NCI-H526 treated with DMSO at 0.1 percent for 48 hours (cell line): ENCODE measurements around the gene ZNF135.

ENCODE experiments used
- DNase-seq: peaks from one replicate; lab custom pipeline; 2025; lab: John Stamatoyannopoulos, UW

Gene ZNF135

DNA sequence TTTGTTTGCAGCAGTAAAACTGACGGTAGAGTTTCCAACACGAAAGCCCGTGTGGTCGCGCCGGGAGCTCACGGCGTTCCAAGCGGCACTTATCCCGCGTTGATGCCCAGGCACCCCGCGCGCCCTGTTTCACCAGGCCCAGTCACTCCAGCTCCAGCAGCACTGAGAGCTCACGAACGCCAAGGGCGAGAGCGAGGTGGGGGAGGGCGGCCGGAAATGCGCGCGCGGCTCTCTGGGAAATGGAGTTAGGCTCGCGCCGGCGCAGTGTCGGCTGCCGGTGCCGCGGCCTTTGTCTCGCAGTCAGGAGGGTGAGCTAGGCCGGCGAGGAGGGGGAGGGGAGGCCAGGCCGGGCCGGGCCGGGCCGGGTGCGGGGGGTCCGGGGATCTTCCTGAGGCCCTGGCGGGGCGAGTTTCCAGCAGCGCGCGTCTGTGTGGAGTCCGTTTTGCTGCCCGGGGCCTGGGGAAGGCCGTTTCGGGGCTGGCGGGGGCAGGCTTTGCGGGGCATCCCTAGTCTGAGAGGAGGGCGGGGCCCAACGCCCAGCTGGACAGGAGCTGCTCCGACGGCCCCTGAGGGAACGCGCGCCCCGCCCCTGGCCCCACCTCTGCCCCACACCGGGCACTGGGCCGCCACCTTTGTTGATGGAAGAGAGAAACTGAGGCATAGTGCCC lies at the start of gene ZNF135:
TSS of gene ZNF135 (plus strand) at position 280 of the 668 bp plus-strand sequence. CDS start 721 bp downstream, outside the sequence.
- DNase-seq = peak; percentile 10

DNA sequence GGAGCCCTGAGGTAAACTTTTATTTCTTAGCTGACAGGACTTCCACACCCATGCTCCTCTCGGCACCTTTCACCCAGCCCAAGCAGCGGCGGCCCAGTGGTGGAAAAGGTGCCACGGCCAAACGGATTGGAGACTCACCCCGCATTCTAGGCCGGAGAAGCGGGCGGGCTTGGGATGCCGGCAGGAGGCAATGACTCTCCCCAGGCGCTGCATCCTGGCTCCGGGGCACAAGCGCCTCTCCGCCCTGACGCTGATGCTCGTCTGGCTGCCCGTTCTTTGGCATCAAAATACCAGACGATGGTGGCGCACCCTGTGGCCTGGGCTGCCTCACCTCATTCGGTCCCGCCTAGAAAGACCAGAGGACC lies 49.8 kb upstream of the ZNF135 start:
- DNase-seq = no peak

DNA sequence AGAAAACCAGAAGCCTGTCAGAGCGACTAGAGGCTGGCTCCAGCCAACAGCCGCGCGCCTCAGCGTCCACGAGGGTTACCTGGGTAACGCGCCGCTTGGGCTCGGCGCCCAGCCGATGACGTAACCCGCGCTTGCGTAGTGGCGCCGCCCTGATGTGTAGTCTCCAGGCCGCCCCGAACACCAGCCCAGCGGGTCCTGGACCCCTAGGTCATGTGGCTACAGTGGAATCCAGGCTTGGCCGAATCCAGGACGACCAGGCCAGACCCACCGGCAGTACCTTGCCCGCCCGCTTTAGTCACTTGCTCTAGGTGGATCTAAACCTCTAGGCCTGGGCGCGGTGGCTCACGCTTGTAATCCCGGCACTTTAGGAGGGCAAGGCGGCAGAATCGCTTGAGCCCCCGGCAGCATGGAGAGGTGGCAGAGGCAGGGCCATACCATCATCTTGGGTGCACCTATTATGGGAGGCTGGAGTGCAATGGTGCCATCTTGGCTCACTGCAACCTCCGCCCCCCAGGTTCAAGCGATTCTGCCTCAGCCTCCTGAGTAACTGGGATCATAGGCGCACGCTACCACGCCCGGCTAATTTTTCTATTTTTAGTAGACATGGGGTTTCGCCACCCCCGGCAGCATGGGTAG lies 49.3 kb upstream of the ZNF135 start:
- peak; percentile 37 for DNase-seq

DNA sequence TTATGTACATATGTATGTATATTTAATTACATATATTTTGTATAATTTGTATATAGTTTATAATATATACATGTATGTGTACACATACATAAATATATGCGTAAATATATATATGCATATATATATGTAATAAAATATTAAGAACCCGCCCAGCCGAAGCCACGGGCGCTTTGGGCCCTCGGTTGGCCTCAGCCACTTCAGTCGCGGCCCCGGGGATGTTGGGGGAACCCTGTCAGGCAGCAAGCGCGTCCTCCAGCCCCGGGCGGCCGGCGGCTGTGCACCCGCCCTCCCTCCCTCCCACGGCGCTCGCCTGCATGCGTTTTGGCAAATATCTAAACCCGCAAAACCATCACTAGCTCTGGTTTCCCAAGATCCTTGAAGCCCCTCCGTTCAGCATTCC lies 48.6 kb upstream of the ZNF135 start:
- DNase-seq = no peak

DNA sequence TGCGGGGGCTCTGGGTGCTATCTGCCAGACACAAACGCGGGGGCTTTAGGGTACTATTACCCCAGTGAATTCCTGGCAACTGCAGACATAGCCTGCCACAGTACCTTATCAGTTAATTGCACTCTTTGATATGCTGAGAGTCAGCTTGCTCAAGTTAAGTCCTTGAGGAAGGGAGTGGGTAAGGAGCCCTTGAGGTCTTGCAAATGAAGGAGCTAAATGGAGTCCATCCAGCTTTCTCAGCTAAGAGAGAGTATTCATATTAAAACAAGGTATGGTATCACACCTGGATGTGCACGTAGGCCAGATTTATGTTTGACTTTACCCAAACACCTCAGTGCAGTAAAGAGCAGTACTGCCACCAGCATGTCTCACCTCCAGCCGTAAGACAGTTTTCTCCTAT lies 44.9 kb upstream of the ZNF135 start:
- DNase-seq = no peak

DNA sequence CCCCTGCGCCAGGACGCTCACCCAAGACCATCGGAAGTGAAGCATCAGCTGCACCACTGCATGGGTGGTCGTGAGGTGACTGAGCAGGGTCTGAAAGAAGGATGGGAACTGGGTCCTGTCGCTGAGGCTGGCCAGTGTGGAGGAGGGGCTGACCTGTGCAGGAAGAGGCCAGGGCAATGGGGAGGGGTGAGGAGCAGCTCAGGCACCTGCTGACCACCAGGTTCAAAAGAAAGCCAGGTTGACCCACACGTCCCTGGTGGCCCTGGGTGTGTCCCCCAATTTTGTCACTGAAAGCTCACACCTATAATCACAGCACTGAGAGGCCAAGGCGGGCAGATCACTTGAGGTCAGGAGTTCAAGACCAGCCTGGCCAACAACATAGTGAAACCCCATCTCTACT lies 39.0 kb upstream of the ZNF135 start:
- no peak for DNase-seq

DNA sequence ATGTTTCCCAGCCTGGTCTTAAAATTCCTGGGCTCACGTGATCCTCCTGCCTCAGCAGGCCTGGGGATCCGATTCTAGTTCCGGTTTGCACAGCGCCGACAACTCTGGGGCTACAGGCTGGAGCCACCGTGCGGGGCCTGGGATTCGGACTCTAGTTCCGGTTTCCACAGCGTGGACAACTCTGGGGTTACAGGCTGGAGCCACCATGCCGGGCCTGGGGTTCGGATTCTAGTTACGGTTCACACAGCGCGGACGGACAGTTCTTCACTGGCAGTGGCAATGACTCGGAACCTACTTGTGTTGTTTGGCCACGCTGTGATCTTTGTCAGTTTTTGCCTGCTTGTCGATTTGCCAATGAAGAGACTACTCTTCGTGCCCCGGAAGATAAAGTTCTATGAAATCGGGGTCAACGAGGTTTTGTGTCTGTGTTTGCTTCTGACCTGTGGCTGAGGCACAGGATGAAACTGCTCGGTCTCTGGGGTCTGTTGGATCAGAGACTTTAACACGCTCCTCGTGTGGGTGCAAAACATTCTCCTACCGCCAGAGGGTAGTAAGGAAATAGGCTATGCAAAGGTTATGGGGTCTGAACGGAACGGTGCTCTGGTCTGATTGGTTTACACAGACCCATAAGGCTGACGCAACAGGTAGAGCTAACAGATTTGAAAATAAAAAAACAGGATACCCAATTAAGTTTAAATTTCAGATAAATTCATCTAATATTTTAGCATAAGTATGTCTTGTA lies 37.4 kb upstream of the ZNF135 start:
- peak; percentile 71 for DNase-seq

DNA sequence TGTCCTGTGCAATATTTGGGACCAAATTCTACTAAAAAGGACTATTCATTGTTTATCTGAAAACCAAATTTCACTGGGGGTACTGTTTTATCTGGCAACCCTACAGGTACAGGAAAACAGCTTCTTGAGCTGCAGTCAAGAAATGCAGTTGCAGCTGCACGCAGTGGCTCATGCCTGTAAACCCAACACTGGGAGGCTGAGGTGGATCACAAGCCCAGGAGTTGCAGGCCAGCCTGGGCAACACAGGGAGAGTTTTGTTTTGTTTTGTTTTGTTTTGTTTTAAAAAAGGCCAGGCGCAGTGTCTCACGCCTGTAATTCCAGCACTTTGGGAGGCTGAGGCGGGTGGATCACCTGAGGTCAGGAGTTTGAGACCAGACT lies 36.8 kb upstream of the ZNF135 start:
- no peak for DNase-seq

DNA sequence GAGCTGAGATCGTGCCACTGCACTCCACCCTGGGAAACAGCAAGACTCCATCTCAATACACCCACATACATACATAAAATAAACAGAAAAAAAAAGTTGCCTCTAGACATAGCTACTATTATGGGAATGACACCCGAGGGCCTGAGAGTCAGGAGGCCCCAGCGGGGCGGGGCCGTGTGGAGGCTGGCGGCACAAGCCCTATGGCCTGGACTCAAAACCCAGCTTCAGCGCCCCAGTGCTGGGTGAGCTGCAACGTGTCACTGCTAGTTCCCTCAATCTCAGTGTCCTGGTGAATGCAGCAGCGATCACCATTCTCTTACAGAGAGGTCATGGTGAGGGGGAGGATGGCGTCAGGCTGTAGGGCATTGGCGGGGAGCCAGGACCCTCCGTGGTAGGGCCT lies 34.4 kb upstream of the ZNF135 start:
- no peak for DNase-seq

DNA sequence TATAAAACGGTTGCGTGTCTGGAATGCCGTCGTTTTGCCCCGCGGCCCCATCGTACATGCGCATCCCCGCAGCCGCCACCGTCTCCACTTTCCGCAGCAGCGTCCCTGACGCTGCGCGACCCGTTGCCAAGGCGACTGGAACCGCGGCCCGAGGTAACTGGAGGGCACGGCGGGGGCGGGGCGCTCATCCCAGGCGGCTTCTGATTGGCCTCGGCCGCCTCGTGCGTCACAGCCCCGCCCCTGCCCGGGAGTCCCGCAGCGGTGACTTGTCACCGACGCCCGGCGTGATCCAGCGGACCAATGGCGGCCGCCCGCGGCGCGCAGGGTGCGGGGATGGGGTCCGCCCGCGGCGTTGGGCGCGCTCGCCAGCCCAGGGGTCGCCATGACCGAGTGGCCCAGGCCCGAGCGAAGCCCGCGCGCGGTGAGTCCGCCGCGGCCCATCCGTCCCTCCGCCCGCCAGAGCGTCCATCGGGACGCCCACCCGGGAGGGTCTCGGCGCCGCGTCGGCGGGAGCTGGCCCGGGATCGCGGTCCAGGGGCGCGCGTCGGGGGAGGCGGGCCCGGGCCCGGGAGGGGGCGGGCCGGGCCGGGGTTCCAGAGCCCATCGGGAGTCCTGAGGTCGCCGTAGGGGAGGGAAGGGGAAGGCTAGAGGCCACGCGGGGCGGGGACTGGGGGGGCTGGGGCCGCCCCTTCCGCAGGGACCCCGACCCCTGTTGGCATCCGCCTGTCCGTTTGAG lies 25.2 kb upstream of the ZNF135 start, which contains the start of gene ZSCAN1:
TSS of gene ZSCAN1 (plus strand) at position 285 of the 736 bp plus-strand sequence. CDS start 3,812 bp downstream, outside the sequence.
- no peak for DNase-seq

DNA sequence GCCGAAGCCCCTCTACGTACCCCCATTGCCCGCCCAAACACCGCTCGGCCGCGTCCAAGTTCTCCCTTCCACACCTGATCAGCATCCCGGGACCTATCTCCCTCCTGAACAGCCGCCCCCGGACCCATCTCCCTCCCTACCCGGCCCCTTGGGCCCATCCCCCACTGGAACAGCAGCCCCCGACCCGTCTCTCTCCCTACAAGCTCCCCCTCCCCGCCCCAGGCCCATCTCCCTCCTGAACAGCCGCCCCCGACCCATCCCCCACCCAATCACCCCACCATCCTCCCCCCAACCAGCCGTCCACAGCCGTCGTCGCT lies 24.6 kb upstream of the ZNF135 start:
- DNase-seq = no peak

DNA sequence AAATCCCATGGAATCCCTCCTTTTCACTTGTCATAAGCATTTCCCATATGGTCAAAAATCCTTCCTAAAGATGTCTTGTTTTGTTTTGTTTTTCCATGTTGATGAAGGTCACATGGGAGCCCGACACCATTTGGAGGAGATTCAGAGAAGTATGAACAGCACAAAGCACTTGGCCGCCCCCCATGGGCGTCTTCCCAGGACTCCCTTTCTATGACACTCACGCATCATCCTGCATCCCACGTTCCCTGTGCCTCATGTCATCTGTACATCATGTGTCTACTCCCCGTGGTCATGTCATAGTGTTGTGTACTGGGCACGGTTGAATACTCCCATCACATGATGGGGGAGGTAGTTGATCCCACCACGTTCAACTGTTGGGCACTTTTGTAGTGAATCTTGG lies 23.2 kb upstream of the ZNF135 start:
- DNase-seq = no peak

DNA sequence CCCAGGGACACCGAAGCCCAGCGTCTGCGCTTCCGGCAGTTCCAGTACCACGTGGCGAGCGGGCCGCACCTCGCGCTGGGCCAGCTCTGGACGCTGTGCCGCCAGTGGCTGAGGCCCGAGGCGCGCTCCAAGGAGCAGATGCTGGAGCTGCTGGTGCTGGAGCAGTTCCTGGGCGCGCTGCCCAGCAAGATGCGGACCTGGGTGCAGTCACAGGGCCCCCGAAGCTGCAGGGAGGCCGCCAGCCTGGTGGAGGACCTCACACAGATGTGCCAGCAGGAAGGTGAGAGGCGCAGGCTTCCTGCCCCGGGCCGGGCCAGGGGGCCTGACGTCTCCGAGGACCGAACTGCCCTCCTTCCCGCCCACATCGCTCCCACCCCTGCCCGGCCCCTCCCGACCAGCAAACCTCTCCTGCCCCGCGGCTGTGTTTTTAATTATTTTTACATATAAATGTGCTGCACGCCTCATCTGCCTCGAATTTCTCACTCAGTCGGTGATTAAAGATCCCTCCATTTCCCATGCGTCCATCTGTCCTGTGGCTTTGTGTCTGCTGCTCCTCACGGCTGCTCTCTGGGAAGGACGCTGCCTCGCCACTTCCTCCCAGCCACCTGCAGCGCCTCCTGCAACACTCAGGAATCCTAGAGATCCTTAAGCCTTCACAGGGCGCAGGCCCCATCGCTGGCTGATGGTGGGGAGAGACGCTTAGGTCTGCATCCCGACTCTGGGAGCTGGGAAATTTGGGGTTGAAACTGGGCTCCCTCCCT lies 21.0 kb upstream of the ZNF135 start:
- no peak for DNase-seq

DNA sequence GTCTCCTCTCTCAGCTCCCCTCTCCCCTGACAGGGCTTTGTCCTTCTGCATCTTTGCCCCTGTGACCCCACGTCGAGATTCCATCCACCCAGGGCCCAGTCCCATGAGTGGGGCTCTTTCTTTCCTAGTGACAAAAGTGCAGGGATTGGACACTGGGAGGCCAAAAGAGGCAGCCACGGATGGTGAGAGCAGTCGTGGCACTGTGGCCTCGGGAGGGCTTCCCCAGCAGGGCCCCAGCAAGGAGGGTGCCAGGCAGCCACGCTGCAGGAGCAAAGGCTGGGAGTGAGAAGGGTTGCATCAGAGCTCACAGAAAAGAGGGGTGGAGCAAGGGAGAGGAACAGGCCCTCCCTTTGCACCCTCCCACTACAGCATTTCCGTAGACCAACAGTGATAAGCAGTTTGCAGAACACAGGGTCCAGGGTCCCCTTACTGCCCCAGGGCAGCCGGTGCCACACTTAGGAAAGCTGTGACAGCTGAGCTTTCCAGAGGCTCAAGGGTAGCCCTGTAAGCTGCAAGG lies 20.3 kb upstream of the ZNF135 start:
- DNase-seq = no peak

DNA sequence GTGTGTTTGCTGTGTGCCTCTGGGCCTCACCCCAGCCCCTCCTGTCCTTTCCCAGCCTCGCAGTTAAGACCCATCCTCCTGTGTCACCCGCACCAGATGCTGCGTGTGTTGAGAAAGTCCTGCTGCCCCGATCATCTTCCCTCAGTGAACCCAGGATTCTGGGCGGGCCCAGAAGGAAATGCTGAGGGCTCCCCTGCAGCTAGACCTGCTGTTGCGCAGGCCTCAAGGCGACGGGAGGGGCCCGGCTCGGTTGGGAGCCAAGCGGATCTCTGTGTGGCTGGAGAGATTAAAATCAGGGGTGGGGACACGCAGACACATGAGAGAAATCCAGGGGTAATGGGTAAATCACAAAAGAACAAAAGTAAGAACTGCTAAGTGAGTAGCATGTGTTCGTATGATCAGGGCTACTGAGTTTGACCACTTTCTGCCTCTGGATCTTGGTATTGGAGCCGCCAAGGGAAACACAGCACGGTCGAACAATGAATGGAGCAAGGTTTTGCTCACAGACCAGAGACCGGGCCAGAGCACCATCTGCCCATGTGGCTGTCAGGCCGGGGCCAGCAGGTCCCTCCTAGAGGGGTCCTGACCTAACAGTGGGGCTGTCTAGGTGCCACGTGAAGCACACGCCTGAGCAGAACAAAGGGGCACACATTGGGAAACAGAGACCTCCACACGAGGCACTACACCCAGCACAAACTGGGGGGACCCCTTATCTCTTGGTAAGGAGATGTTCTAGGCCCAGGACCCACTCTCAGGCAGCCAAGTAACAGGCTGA lies 18.1 kb upstream of the ZNF135 start:
- DNase-seq = no peak

DNA sequence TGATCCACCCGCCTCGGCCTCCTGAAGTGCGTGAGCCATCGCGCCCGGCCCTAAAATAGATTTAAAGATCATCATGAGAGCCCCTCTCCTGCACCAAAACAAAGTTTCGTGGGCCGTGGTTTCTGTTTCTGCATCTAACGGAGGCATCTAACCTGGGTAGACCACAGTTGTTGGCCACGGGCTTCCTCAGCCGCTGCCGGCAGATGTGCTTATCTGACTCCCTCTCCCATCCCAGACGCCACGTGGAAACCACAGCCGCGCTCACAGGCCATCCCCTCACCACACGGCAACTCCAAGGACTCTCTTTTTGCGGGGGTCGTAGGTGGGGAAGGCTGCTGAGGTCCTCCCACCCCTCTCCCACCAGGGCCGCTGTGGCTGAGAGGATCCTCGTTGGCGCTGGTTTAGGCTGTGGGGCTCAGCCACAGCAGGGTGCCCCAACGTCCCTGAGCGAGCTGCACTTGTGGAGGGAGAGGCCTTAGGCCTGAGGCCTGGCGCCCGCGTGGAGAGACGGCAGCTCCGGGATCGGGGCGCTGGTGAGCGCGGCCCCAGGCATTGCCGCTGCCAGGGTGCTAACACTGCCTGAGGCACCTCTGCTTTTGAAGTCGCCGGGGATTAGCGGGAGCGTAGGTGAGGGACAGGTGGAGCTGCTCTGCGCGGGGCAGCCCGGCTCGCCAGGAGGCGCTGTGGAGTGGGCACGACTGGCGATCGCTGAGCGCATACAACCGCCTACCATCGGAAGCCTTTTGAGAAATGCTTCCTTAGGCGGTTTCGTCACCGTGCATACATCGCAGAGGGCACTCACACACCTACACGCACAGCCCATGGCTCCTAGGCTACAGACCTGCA lies 16.4 kb upstream of the ZNF135 start:
- DNase-seq = no peak

DNA sequence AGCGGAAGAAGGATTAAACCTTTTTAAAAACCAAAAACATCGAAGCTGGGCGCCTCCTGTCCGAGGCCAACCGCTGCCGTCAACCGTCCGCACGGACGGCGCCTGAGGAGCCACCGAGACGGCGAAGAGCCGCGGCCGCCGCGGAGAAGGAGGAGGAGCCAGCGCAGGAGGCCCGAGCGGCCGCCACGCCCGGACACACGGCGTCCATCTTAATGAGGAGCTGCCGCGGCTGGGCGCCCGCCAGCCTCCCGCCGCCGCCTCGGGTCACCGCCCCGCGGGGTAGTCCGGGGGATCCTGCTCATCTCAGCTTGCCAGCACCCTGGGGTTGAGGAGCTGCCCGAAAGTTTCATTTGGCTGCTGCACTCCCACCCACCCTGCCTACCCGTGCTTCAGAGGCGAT lies 14.7 kb upstream of the ZNF135 start:
- no peak for DNase-seq

DNA sequence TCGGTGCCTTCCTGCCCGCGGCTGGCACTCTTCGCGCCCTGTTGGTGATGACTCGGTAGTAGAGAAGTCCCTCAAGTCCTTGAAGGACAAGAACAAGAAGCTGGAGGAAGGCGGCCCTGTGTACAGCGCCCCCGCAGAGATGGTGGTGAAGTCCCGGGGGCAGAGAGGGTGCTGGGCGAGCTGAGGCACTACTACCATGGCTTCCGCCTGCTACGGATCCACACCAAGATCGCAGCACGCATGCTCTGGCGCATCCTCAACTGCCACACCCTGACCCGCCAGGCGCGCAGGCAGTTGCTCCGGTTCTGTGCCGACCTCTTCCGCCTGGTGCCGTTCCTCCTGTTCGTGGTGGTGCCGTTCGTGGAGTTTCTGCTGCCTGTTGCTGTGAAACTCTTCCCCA lies 14.2 kb upstream of the ZNF135 start:
- no peak for DNase-seq

DNA sequence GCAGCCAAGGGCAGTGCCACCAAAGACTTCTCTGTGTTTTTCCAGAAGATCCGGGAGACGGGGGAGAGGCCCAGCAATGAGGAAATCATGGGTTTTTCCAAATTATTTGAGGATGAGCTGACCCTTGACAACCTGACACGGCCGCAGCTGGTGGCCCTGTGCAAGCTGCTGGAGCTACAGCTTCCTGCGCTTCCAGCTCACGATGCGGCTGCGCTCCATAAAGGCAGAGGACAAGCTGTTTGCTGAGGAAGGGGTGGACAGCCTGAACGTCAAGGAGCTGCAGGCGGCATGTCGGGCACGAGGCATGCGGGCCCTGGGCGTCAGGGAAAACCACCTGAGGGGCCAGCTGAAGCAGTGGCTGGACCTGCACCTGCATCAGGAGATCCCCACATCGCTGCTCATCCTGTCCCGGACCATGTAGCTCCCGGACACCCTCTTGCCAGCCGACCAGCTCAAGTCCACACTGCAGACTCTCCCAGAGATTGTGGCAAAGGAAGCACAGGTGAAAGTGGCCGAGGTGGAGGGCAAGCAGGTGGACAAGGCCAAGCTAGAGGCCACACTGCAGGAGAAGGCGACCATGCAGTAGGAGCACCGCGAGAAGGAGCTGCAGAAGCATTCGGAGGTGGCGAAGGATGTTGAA lies 13.6 kb upstream of the ZNF135 start:
- no peak for DNase-seq

DNA sequence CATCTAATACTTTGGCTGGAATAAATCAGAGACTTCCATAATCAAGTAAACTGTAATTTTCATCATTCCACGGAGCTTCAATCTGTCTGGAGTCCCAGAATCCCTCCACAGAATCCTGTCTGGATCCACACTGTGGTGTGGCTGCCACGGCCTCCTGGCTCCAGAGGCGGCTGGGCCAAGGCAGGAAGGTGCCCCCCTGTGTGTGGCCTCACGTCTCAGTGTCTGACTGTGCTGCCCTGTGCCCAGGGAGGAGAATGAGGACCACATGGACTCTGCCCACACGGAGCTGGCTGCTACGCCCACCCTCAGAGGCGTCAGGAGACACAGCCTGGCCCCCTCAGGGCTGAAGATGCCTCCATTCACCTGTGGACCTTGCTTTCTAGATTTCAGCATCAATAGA lies 12.2 kb upstream of the ZNF135 start:
- DNase-seq = no peak
